Kidney tubule cell (primary cell): ENCODE measurements around the gene SLC38A10.
A peak's percentile ranks its signal among the peaks of the same experiment; 100 is the strongest.

Experiments used
- DNase-seq: peaks from one replicate; pipeline ENCODE4 v3.0.0-alpha.2; 2018; ENCODE audit warnings: low spot score

Gene SLC38A10

GRCh38 chr17:81298991-81299738 is 4.1 kb upstream of the SLC38A10 start:
- DNase-seq = no peak

- no peak for DNase-seq
These were observed 3.4 kb upstream of the SLC38A10 start for GRCh38 chr17:81298325-81298990.

DNA sequence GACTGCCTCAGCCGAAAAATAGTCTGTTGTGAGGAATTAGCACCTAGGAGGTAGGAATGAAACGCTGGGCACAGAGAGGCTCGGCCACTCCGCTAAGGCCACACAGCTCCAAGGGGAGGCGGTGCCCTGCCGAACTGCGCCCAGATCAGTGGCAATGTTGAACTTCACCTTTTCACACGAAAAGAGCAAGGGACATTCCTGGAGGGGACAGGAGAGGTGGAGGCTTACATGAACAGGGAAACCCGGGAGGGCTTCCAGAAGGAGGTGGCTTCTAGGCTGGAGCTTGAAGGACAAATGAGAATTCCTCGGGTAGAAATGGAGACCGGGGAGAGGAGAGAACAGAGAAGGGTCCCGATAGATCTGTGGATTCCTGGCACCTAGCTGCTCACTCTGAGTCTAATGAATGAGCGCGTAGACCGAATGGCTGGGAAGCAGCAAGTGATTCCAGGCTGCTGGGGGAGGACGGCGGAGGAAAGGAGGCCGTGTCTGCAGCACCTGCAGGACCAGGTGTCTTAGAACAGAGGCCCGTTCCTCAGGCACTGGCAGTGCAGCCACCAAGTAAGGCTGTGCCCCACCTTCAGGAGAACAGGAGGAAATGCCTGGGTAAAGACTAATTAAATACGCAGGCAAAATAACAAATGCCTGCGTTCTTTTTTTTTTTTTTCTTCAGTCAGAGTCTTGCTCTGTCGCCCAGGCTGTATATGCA is 722 bp upstream of the SLC38A10 start:
- DNase-seq = peak; percentile 85

DNA sequence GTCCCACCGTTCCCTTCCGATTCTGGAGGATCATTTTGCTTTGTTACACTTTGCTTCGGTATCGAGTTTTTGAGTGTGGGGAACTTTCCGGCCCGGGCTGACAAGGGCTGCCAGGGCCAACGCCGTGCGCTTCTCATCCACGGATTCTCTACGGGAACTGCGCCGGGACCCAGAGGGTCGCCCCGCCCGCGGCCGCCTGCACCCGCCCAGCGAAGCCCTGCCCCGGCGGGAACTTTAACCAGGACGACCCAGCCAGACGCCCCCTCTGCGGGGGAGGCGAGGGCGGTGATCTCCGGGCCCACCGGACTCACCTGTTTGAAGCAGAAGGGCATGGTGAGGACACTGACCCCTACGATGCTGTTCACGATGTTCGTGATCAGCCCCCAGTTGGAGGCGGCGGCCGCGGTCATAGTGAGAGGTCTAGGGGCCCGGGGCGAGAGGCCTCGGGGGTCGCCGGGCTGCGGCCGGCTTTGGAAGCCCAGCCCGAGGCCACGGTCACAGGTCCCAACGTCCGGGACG is 536 bp downstream of the SLC38A10 start:
- peak; percentile 23 for DNase-seq

GRCh38 chr17:81292450-81292849 is 2.7 kb downstream of the SLC38A10 start:
- DNase-seq = no peak

DNA sequence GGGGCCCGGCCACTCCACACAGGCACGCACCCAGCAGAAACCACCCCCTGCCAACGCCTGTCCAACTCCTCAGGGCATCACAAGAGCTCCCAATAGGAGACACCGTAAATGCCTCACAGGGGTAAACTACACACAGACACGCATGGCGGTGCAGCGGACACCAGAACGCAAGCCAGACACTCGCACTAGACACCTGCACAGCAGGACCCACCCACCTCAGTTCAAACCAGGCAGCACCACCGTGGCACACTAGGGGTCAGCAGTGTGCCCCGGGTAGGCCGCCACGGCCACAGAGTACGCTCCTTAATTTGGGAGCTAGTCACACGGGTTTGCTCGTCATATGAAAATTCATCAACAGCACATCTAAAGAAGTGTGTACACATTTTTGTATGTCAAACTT is 3.4 kb downstream of the SLC38A10 start:
- peak; percentile 80 for DNase-seq

GRCh38 chr17:81290230-81290629 is 4.9 kb downstream of the SLC38A10 start:
- no peak for DNase-seq

DNA sequence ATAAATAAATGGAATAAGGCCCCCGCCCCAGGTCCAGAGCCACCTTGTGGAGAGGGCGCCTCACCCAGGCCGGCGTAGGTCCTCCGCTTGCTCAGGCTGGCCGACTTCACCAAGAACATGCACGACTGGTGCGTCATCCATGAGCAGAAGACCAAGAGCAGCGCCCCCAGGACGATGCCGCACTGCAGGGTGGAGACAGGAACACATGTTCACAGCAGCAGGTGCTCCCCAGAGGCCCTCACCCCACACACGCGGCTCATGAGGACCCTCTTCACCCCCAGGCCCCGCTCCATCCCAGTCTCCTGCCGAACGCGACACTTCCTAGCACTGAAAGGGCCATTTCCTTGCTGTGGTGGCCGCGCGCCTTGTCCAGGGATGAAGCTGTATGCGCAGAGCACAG is 5.5 kb downstream of the SLC38A10 start:
- DNase-seq = no peak

DNA sequence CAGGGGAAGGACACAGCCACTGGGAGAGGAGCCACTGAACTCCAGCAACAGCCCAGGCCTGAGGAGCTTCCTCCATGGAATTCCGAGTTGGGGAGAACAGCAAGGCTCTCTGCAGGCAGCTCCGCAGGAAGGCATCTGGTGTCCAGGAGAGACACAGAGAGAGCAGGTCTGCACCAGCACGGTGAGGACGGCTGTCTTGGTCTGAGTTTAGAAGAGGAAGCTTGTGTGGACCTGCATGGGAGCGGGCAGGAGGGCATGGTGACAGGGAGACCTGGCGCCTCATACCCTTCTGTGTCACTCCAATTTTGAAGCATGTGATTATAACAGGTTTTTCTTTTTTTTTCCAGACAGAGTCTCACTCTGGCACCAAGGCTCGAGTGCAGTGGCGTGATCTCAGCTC is 6.4 kb downstream of the SLC38A10 start:
- no peak for DNase-seq

- DNase-seq = no peak
These were observed 7.2 kb downstream of the SLC38A10 start for GRCh38 chr17:81287741-81288430.

DNA sequence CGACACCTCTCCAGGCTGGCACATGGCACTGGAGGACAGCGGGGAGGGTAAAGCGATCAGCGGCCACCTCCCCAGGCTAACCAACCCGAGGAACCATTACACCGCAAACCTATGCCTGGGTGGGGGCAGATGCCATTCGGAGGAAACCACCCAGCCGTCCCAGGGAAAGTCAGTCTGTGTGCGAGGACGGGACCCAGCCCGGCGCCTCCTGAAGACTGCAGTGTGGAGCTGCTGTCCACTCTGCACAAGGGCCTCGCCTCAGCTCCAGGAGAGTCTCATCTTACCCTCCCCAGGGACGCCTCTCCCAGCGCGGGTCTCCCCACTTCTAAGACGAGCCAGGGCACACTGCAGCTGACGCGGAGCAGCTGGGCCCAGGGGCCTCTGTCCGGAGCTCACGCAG is 8.0 kb downstream of the SLC38A10 start:
- DNase-seq = no peak

DNA sequence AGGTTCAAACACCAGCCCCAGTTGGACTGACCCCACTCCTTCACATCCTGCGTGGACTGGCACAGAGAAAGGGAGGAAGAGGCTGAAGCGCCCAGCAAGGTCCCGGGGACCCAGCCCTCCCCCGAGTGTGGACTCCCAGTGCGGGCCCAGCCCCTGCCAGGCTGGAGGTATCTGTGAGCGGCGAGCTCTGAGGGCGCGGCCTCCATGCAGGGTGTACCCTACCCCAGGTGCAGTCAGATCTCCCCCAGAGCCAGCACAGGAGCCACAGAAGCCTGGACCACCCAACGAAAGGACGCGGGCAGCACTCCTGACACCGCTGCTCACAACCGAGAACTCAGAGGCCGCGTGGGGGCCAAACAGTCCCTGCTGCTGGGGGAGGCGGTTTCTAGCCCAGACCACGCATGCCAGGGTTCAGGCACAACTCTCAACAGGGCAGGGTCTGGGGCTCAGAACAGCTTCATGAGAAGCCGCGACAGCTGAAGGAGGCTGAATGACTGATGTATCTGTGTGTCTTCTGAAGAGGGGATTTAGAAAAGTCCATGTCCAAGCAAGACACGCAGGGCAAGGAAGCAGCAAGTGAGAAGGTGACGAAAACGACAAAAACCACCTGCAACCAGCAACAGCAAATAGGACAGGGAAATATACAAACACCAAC is 8.5 kb downstream of the SLC38A10 start:
- DNase-seq = no peak

GRCh38 chr17:81285894-81286293 is 9.2 kb downstream of the SLC38A10 start:
- no peak for DNase-seq

DNA sequence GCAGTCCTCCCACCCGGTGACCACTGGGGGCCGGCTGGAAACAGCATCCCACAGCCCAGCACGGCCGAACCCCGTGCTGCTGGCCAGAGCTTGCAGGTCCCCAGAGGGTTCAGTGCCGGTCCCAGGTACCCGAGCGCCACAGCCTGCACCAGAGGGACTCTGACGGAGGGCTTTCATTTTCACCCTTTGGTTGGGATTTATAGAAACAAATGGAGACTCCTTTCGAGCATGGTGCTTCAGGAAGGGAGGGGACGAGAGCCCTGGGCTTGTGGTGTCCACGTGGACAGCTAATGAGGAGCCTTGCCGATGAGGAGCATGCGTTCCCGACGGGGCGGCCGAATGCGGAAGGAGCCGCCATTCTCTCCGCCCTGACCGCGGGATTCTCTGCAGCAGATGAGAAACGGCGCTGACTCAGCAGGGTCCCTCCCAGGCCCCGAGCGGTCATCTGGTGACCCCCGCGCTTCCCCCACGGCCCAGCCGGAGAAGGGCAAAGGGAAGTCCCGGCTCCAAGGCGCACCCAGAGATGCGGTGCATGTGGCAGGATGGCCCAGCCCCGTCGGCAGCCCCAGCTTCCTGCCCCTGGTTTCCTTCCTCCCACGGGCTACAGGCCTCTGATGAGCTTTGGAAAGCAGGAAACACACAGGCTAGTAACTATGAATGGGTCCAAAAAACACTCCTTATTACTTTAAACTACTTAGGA is 9.8 kb downstream of the SLC38A10 start:
- DNase-seq = no peak

DNA sequence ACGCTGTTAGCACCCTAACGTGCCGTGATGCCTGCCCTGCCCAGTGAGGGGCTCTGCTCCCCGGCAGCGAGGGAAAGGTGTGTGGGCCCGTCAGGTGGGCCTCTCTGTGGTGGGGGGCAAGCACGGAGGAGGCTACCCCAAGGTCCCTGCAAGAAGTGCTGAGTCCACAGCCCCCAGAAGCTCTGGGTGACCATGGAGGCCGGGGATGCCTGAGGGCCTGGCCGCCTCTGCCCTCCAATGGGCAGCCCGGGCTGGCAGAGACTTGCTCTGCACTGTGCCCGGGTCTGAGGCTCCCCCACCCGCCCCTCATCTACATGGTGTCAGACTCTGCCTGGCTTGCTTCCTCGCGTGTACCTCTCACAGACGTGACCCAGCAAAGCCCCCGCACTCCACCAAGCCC is 12.2 kb downstream of the SLC38A10 start:
- no peak for DNase-seq

- DNase-seq = no peak
These were observed 13.0 kb downstream of the SLC38A10 start for GRCh38 chr17:81282141-81282540.

DNA sequence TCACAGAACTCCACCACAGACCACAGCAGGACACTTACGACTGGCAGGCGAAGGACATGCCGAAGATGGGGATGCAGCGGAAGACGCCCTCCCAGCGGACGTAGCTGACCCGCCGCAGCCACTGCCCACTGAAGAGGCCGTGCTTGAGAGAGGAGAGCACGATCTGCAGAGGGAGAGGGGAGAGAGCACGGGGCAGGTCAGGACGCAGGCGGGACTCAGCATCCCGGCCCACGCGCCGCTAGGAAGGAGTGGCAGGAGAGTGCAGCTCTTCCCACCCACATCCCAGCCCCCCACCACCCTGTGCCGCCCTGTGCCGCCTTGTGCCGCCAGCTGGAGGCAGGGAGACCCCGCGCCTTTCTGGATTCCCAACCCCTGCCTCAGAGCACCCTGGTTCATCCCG is 14.5 kb downstream of the SLC38A10 start:
- DNase-seq = no peak

- no peak for DNase-seq
These were observed 15.5 kb downstream of the SLC38A10 start for GRCh38 chr17:81279278-81280275.

DNA sequence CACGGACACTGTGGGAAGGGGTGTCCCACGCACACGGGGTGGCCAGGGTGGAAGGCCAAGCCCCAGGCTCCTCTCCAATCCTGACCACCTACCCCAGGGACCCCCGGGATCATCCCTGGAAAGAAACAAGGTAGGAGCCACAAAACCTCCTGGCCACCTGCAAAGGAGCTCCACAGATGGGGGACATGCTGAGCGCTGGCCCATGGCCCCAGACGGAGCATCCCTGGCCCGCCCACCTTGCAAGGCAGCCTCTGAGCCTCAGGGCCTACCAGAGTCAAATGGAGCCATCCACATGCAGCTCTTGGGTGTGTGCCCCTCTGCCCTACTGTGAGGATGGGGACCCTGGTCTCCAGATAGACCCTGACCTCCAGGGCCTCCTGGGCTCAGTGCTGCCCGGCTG is 16.3 kb downstream of the SLC38A10 start:
- DNase-seq = no peak
